Kidney epithelial cell (primary cell): ENCODE measurements around the gene CLNK. TPM values are rescaled to one million over a fixed set of nuclear protein-coding genes. Genes with fewer than 3 reads are reported as not detected.

ENCODE experiments used
- DNase-seq: peaks from one replicate; pipeline ENCODE4 v3.0.0-alpha.2; 2010; ENCODE audit warnings: low read depth
- H3K27me3 ChIP-seq: 2 replicates; pipeline ENCODE4 v1.6.0; 2011; ENCODE audit warnings: low read length; ENCODE audit not compliant: control insufficient read depth, insufficient read depth
- H3K36me3 ChIP-seq: 2 replicates; pipeline ENCODE4 v1.5.1; 2011; ENCODE audit warnings: low read length; ENCODE audit not compliant: control insufficient read depth, insufficient read depth
- H3K4me3 ChIP-seq: 2 replicates; pipeline ENCODE4 v1.5.1; 2011; ENCODE audit warnings: low read depth, mild to moderate bottlenecking, control low read depth, low read length
- total RNA-seq: library from RNA; depleted of rRNA; stranded (reverse); fragments of >200 nt; gene quantifications from 2 replicates; pipeline ENCODE4 v1.2.3, GENCODE V29; 2015
- TF ChIP-seq, protein P1 (sequence below): IDR thresholded peaks from 2 replicates; pipeline ENCODE4 v1.5.1; 2011; ENCODE audit warnings: mild to moderate bottlenecking, moderate library complexity, low read length, control low read depth, inconsistent platforms; ENCODE audit not compliant: insufficient read depth, poor library complexity, severe bottlenecking

CLNK gene
- total RNA-seq, 1 donor from 2014 or later: not detected

DNA sequence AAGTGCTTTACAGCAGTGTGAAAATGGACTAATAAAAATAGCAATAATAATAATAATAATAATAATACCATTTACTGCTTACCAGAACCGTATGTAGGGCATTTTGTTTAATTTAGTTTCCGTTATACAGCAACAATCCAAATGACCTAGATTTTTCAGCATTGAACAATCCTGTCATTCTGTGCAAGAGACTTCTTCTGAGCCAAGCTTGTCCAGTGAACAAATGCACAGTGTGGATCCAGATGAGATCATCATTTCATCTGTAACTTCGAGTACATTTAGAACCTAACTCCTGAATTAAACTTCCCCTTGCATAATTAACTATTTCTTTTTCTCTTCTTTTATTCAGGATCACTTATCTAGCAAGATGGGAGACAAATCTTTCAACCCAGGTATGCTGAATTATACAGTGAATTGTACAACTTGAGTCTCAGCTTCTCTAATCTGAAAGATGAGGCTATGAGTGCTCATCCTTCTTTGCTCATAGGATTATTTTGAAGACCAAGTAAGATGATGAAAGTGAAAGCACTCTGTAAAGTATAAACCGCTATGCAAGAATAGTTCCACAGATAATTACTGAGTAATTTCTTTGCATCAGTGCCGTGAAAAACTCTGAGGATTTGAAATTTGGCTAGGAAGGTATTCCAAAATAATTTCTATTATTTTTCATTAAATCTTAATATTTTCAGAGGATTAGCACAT lies 6.6 kb downstream of the CLNK start:
- Histone ChIP-seq H3K27me3 (no peaks in the 10 kb centered on the region), H3K36me3 (no peaks in the 10 kb centered on the region), H3K4me3 (no peak overlapping the region)
- DNase-seq: no peak
- TF ChIP-seq, protein P1, sequence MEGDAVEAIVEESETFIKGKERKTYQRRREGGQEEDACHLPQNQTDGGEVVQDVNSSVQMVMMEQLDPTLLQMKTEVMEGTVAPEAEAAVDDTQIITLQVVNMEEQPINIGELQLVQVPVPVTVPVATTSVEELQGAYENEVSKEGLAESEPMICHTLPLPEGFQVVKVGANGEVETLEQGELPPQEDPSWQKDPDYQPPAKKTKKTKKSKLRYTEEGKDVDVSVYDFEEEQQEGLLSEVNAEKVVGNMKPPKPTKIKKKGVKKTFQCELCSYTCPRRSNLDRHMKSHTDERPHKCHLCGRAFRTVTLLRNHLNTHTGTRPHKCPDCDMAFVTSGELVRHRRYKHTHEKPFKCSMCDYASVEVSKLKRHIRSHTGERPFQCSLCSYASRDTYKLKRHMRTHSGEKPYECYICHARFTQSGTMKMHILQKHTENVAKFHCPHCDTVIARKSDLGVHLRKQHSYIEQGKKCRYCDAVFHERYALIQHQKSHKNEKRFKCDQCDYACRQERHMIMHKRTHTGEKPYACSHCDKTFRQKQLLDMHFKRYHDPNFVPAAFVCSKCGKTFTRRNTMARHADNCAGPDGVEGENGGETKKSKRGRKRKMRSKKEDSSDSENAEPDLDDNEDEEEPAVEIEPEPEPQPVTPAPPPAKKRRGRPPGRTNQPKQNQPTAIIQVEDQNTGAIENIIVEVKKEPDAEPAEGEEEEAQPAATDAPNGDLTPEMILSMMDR: no peak

DNA sequence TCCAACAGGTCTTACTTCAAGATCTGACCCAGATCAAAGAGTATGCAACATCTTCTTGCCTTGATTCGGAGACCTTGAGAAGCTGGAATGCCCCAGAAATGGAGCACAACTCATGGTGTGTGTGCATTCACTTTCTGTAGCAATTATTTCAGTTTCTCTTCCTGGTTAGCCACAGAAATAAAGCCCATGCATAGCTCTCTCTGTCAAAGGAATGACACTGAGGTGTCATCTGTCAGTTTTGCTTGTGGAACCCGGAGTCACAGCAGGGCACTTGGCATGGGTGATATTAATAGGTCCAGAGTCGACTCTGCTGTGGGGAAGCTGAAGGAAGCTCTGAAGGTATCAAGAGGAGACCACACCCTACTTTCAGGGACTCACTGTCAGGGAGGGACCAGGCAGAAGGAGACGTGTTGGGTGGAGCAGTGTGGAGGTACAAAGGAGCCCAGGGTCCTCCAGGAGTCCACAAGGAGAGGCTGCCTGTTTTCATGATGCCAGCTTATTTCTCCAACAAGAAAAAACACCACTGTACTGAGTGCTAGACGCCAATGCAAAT lies 10.7 kb downstream of the CLNK start:
- Histone ChIP-seq H3K36me3 (no peaks in the 10 kb centered on the region), H3K4me3 (no peak overlapping the region), H3K27me3 (no peaks in the 10 kb centered on the region)
- TF ChIP-seq, protein P1: no peak
- no peak for DNase-seq

DNA sequence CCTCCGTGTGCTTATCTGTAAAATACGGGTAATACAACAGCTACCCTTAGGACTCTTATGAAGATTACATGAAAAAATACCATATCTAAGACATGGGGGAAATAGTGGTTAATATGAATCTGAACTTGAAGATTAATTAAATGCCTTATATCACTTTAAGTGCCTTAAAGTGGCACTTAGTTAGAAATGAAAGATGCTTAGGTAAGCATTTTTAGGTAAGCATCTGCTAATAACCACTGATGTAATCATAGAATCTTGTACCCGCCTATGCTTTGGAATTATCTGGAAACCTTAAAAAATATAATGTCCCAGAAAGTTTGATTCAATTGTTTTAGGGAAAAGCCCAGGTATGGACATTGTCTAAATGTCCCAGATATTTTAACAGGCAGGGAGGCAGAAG lies 12.2 kb downstream of the CLNK start:
- no peak overlapping the region for H3K4me3 ChIP-seq
- no peak for DNase-seq
- H3K27me3 ChIP-seq: no peaks in the 10 kb centered on the region
- no peaks in the 10 kb centered on the region for H3K36me3 ChIP-seq
- TF ChIP-seq, protein P1: no peak

DNA sequence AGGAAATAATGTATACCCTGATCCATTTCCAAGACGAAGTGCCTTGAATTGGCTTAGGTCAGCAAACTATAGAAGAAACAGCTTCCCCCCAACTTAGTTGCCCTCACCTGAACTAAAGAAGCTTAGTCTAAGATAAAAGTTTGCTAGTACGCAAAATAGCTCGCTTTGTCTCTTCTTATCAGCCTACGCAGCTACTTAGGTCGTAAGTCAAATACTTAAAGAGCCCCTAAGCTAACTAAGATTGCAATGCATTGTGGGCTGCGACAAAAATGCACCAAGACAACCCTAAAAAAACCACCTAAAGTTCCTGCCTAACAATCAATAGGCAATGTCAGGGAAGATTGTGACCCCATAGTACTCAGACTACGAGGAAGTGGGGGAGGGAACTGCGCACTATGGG lies 12.8 kb downstream of the CLNK start:
- Histone ChIP-seq H3K4me3 (no peak overlapping the region), H3K27me3 (no peaks in the 10 kb centered on the region), H3K36me3 (no peaks in the 10 kb centered on the region)
- TF ChIP-seq, protein P1: no peak
- no peak for DNase-seq

DNA sequence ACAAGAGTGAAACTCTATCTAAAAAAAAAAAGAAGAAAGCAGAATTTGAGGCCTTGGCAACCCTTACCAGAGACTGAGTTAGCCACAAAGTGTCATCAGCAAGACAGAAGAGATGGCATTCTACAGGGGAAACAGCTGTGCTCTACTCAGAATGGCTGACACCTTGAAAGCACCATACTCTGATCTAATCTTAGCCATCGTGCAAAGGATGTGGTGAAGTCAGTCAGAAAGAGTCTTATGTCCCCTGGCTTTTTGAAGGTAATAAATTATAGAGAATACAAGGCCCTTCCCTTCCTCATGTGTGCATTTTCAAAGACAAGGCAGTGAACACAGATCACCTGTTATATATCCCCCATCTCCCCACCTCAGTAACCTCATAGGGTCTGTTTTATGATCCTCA lies 13.2 kb downstream of the CLNK start:
- DNase-seq: no peak
- Histone ChIP-seq H3K4me3 (no peak overlapping the region), H3K36me3 (no peaks in the 10 kb centered on the region), H3K27me3 (no peaks in the 10 kb centered on the region)
- TF ChIP-seq, protein P1: no peak

DNA sequence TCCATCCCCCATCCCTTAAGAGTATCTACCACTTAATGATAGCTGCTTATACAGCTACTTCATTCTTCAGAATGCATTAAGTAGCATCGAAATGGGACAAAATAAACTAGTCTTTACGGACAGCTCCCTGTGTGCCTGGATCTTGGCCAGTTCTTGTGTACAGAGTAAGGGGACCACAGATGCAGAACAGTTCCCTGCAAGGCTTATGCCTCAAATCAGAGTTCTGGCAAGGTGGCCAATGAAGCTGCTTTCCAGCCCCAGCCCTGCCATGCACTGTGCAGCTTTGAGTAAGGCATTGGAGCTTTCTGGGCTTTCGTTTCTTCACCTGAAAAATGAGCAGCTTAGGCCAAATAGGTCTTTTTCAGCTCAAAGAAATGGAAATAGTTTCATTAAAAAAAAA lies 14.2 kb downstream of the CLNK start:
- no peak for DNase-seq
- no peaks in the 10 kb centered on the region for H3K36me3 ChIP-seq
- no peak overlapping the region for H3K4me3 ChIP-seq
- TF ChIP-seq, protein P1: no peak
- no peaks in the 10 kb centered on the region for H3K27me3 ChIP-seq
